ENCODE data around the gene TERF2IP.

GRCh38 chr16:75660321-75660720 is 12.7 kb downstream of the TERF2IP start:
- TF ChIP-seq GATA3 (IDR thresholded peaks at IDR 0.05; ENCODE audit: low read depth, low read length): no peak
- no peak for TF ChIP-seq GATA2 (IDR thresholded peaks at IDR 0.05; ENCODE audit: low read depth, low read length)

All from SH-SY5Y (cell line).